ENCODE data around the gene CARS2.

GRCh38 chr13:110640591-110641029, 65.3 kb downstream of the CARS2 start:
- TF ChIP-seq EZH2 (IDR thresholded peaks at IDR 0.05; ENCODE audit: insufficient read depth, poor library complexity, severe bottlenecking) (no peak), EZH2phosphoT487 (IDR thresholded peaks at IDR 0.05; ENCODE audit: insufficient read depth, low read depth) (no peak)
